ENCODE results near the gene RHEX.

RHEX gene

GRCh38 chr1:206116191-206116872 lies 63.4 kb downstream of the RHEX start:
- DNase-seq (ENCODE audit: low read depth in 2 of 2) = no peak

DNA sequence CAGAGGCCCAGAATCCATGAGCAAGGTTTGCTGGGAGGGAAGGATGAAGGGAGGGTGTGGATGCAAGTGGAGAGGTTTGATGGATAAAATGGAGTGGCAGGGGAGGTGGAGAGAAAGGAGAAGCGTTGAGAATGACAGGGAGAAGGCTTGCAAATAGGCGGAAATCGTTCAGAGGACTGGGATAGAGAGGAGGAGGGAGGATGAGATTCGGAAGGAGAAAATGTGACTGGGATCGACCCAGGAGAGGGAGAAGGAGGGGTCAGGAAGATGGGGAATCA lies 63.8 kb downstream of the RHEX start:
- no peak for DNase-seq (ENCODE audit: low read depth in 2 of 2)

DNA sequence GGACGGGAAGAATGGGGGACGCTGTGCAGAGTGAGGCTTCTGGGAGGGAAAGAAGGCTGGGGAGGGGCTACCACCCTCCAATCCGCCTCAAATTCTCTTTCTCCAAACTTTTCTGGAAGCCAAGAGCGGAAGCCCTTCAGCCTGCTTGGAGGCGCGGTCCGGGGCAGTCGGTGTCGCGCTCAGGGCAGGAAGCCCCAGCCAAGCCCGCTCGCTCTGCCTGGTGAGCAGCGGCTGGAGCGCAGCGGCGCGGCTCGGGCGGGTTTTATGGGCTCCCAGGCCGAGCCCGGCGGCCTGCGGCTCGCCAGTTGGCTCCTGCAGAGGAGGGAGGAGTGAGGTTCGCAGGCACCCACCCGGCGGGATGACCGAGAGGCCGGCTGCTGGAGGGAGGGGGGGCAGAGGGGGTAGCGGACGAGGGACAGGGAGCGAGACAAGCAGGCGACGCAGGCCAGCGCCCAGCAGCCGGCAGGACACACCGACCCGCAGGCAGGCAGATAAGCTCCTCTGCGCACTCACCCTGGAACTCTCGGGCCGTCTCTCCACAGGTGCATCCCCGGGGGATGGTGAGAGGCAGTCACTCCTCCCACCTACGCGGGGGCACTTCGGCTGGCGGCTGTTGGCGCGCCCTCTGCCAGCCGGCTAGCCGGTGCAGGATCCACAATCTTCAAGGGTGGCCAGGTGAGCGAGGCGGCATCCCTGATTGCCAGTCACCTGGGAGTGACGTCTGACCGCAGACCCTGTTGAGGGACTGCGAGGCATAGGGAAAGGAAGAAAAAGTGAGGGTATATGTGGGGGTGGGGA lies 64.4 kb downstream of the RHEX start, which contains the start of gene AVPR1B:
Gene AVPR1B (minus strand): TSS at position 238 of the 798 bp plus-strand sequence. CDS start 498 bp downstream, outside the sequence.
- DNase-seq (ENCODE audit: low read depth in 2 of 2) = peak in 1 of 2 experiments; percentile 20

GRCh38 chr1:206120406-206120805 lies 67.4 kb downstream of the RHEX start:
- no peak for DNase-seq (ENCODE audit: low read depth in 2 of 2)

GRCh38 chr1:206121269-206121668 lies 68.3 kb downstream of the RHEX start:
- DNase-seq (ENCODE audit: low read depth in 2 of 2) = no peak

- no peak for DNase-seq (ENCODE audit: low read depth in 2 of 2)
Observed at GRCh38 chr1:206122686-206123085, 69.7 kb downstream of the RHEX start.

- DNase-seq (ENCODE audit: low read depth in 2 of 2) = no peak
Observed at GRCh38 chr1:206125346-206125745, 72.4 kb downstream of the RHEX start.

DNA sequence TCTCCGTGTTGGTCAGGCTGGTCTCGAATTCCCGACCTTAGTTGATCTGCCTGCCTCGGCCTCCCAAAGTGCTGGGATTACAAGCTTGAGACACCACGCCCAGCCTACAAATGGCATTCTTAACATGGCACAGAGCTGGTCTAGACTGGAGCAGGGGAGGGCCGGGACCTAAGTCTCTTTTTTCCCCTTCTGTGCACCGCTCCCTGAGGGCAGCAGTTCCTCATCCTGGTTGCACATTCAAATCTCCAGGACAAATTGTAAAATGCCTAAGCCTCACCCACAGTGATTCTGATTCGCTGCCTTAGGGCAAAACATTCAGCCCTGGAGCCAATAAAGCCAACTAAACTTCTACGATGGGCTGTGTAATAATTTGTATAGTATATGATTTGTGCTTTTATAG lies 74.4 kb downstream of the RHEX start:
- DNase-seq (ENCODE audit: low read depth in 2 of 2) = no peak

DNA sequence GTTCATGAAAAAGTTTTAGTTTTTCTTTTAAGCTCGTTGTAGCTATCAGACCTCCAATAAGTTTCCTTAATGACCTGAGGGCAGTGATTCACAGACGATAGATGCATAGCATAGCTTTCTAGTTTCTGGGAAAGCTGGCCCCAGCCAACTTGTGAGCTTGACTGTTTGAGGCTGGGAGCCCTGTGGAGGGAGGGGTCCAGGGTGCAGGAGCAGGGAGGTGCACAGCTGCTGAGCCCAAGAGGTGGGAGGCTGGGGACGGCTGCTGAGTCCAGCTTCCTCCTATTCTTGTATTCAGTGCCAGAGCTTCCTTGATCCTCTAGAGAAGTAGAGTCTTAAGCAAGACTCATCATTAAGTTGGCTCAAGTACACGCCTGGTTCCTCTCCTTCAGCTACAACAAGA lies 75.2 kb downstream of the RHEX start:
- no peak for DNase-seq (ENCODE audit: low read depth in 2 of 2)

GRCh38 chr1:206131037-206131436 lies 78.1 kb downstream of the RHEX start:
- DNase-seq (ENCODE audit: low read depth in 2 of 2) = no peak

DNA sequence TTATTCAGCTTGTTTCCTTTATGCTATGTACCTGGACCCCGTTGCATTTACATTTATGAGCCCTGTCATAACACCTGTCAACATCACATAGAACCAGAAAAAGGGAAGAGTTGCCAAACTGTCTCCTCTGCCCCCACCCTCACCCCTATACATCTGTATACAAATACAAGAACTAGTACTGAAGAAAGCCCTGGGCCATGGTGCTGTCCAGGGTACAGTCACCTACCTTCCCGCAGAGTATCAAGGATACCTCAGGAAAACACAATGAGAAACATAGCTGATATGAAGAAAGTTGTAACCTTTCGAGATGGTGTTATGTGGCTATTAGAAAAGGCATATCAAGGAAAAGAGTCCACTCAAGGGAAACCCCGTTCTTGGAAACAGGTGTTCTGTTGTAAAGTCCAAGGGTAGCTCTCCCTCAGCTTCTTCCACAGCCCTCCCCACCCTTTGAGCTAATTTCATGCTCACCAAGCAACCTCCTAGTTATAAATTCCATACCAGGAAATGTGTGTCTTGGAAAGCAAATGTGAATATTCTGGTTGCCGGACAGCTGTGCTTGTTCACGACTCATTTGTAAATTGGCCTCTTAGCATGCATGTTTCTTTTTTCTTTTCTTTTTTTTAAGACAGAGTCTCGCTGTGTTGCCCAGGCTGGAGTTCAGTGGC lies 80.9 kb downstream of the RHEX start:
- no peak for DNase-seq (ENCODE audit: low read depth in 2 of 2)

GRCh38 chr1:206135248-206135647 lies 82.3 kb downstream of the RHEX start:
- no peak for DNase-seq (ENCODE audit: low read depth in 2 of 2)

GRCh38 chr1:206136241-206136640 lies 83.3 kb downstream of the RHEX start:
- DNase-seq (ENCODE audit: low read depth in 2 of 2) = no peak

DNA sequence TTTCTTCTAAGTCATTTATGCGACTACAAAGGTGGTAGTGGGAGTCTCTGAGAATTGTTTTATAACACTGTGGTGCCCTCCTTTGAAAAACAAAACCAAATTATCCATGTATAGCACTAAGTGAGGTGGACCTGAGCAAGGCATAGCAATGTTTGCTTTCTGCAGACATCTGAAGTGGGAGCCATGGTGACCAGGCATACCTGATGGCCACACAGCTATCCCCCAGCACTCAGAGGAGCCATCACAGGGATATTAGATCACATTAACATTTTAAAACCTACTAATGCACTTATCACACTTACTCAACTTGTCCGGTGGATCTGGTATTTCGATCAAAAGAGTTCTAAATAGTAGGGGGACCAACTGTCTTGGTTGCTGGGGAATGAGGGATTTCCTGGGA lies 89.0 kb downstream of the RHEX start:
- no peak for DNase-seq (ENCODE audit: low read depth in 2 of 2)

DNA sequence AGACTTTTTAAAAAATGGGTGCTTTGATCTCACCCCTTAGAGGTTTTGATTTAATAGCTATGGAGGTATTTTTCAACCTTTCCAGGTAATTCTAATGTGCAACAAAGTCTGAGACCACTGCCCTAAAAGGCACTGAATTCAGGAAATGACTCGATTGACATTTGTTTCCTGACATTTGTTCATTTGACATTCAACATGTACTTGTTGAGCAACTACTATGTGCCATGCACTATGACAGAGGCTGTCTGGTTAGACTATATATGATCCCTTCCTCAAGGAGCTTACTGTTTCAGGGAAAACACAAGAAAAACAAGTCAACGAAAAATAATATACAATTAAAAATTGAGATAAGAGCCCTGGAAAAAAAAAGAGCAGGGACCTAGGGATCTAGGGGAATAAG lies 89.8 kb downstream of the RHEX start:
- no peak for DNase-seq (ENCODE audit: low read depth in 2 of 2)

DNA sequence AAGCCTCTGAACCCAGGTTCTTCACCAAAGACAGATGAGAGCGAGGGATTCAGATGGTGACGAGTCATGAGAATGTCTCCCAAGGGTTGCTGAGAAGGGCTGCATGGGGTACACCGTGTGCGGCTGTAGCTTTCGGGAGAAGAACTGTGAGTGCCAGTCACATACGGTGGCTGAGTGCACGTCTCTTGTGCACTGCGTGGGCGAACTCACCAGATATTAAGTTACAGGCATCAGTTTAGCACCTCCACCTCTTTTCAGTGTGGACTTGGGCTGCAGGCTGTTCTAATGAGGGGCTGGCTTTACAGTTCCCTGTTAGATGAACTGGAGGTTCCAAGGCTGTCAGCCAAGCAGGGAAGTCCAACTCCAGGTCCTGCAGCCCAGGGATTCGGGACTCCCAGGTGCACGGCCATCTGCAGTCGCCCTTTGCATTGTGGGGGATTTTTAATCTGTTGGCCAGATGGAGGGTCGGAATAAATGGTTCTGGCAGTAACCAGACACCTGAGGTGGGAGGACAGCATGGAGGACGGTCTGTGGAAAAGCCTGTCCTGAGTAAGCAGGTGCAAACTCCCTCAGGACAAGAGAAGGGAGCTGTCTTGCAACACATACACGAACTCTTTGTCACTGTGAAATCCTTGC lies 90.7 kb downstream of the RHEX start:
- no peak for DNase-seq (ENCODE audit: low read depth in 2 of 2)

DNA sequence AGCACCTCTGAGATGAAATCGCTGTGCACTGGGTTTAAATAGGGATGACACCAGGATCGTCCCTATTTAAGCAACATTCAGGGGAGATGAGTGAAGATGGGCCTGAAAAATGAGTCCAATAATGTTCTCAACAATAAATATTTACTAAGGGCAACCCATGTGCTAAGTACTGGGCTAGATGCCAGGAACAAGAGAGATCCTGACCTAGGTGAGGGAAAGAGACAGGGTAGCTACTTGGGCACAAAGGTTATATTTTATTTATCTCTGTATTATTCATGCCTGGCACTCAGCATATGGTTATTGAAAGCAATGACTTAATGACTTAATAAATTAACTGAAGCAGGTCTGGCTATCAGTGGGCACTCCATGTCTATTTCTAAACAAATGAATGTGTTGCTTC lies 91.6 kb downstream of the RHEX start:
- DNase-seq (ENCODE audit: low read depth in 2 of 2) = no peak

- no peak for DNase-seq (ENCODE audit: low read depth in 2 of 2)
Observed at GRCh38 chr1:206145771-206146290, 92.9 kb downstream of the RHEX start.
